Subcutaneous adipose tissue (tissue), 4 donors: Measurements from ENCODE around the gene TSKU. TPM values are rescaled to one million over a fixed set of nuclear protein-coding genes. Genes with fewer than 3 reads are reported as not detected.

Experiments used
- total RNA-seq, 4 donors: library from RNA; depleted of rRNA; stranded (reverse); fragments of >200 nt; gene quantifications; one replicate each; pipeline ENCODE4 v1.1.0, GENCODE V29; 2016
- TF ChIP-seq, protein P1 (sequence below): fragments of 450-650 bp; IDR thresholded peaks from one replicate; pipeline ENCODE4 v1.5.1; 2016; ENCODE audit warnings: low read depth, mild to moderate bottlenecking, control low read depth, antibody characterized with exemption, moderate library complexity

Gene TSKU
- total RNA-seq, 4 donors from 2014 or later: 78.9 to 385 (median 157) TPM

DNA sequence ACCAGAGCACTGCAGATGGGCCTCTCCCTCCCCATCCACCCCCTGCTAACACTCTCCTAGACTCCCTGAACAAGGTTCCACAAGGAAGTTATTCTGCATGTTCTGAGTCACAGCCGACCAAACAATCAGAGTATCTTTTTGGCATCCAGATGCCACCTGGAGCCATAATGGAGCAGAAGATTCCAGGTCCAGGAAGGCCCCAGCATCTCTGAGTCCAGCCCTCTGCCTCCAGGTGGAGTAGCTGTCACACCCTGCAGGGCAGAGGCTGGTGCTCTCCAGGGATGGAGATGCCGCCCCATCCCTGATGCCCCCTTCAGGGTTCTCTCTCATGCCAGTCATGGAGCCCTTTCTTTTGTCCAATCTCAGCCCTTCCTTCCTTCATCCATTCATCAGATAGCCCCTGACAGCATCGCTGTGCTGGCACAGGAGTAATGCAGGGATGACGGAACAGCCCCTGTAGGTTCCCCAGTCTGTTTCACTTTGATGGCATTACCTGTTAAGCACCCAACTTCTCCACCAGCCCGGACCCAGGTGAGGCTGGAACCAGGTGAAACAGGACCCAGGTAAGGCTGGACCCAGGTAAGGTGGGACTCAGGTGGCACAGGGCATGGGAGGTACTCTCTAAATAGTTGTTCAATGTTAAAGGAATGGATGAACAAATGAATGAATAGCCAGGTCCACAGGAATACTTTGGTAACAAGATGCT is 20.1 kb upstream of the TSKU start:
- TF ChIP-seq, protein P1, sequence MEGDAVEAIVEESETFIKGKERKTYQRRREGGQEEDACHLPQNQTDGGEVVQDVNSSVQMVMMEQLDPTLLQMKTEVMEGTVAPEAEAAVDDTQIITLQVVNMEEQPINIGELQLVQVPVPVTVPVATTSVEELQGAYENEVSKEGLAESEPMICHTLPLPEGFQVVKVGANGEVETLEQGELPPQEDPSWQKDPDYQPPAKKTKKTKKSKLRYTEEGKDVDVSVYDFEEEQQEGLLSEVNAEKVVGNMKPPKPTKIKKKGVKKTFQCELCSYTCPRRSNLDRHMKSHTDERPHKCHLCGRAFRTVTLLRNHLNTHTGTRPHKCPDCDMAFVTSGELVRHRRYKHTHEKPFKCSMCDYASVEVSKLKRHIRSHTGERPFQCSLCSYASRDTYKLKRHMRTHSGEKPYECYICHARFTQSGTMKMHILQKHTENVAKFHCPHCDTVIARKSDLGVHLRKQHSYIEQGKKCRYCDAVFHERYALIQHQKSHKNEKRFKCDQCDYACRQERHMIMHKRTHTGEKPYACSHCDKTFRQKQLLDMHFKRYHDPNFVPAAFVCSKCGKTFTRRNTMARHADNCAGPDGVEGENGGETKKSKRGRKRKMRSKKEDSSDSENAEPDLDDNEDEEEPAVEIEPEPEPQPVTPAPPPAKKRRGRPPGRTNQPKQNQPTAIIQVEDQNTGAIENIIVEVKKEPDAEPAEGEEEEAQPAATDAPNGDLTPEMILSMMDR: no peak

DNA sequence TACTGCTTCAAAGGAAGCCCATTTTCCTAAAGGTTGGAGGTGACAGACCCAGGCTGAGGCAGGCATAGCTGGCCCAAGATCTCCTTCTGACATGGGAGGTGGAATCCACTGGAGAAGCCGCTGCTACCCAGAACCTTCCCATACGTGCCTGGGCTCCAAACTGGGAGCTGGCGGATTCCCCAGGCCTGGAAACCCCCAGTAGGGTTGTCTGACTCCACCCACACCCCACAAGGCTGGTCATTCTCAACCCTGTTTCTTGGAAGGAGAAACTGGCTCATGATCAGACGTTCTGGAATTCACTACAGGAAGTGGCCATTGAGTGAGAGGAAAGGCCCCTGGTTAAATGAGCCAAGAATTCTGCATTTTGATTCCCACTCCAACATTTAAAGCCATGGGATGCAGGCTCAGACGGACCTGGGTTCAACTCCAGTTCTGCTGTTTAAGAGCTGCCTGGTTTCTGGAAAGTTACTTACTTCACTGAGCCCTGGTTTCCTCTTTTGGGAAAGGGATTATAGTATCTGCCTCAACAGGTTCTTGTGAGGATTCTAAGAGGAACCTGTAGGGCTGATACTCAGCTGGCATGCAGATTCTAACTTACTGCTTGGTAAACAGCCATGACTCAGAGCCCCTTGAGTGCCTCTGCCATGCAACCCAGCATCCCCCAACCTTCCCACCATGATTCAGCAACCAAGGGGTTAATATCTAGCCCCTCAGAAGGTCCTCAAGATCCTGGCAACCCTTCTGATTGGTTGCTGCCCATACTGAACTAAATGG is 19.4 kb upstream of the TSKU start:
- TF ChIP-seq, protein P1: no peak

DNA sequence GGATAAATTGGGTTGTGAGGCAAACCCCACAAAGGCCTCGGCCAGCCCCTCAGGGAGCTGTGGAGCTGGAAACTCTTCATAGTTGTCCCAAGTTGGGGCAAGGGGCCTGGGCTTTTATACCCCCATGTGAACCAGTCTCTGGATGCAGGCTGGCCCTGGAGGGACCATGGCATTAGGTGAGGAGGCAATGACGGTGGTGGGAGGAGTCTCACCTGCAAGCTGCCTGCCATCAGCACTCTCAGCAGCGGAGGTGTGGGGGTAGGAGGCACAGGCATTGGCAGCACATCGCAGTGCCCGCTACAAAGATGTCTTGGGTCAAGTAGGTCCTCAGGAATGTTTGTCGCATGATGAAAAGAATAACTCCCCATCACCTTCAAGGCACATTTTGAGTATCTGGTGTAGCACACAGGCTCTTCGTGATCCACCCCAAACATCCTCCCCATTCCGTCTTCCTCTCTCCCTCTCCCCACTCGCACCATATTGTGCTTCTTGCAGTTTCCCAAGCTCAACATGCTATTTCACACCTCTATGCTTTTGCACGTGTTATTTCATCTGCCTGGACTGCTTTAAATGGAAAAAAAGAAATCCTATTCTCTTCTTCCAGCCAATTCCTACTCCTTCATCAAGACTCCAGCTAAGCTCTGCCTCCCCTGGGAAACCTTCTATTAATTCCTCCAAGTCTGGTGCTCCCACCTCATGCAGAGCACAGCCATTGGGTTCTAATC is 18.1 kb upstream of the TSKU start:
- TF ChIP-seq, protein P1: no peak

DNA sequence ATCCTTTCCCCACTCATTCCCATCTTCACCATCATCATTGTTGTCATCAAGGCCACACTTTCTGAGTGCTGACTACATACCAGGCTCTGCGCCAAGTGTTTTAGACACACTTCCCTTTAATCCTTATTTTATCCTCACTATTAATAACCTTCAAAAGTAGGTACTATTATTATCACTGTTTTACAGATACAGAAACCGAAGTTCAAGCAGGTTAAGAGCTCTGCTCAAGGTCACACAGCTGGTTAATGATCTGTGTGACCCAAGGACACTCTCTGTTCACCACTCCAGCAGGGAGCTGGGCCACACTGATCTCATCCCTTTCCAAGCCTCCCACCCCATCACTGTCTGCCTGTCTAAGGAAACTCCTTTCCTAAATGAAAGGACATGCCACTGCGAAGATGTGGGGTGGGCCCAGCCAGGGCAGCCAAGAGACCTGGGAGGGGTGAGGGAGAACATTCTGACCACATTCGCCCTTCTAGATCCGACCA is 17.2 kb upstream of the TSKU start:
- TF ChIP-seq, protein P1: no peak

DNA sequence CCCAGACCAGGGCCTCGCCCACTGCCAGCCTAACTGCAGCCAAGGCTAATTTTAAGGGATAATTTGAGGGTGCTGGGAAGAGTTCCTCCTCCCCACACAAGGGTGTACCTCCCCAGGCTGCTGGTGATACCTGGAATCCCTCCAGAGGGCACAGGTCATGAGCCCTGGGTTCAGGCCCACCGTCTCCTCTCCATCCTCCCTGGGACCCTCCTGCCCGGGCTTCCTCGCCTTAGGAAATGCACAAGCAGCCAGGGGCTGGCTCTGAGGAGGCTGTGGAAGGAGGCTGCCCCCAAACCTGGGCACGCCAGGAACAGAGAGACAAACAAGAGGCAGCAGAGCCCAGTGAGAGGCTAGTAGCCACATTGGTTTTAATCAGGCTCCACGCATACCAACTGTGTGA is 16.6 kb upstream of the TSKU start:
- TF ChIP-seq, protein P1: no peak

DNA sequence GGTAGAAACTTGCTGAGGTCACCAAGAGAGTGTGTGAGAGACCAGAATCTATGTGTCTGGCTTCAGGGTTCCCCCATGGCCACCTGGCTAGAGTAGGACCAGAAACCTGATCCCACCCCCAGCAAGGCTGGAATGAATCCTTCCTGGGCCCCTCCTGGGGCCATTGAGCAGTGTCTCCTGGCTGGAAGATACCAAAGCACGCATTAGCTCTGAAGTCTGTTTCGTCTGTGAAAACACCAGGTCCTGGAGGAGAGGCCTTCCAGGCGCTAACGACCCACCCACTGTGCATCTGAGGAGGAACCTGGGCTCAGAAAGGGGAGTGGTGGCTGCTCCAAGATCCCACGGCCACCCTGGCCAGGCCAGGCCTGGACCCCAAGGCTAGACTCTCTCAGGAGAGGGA is 15.5 kb upstream of the TSKU start:
- TF ChIP-seq, protein P1: no peak
